A375 (cell line): ENCODE data around the gene ACAD9. TPM values are rescaled to one million over a fixed set of nuclear protein-coding genes. Genes with fewer than 3 reads are reported as not detected.

Experiments used
- small RNA-seq: library from RNA; depleted of rRNA; stranded (forward); fragments of <200 nt; gene quantifications from one replicate; pipeline ENCODE3, GENCODE V24; 2014
- total RNA-seq: library from RNA; depleted of rRNA; stranded (reverse); fragments of >200 nt; shearing (Covaris generic); gene quantifications from 2 replicates; pipeline ENCODE4 v1.2.3, GENCODE V29; 2014; rRNA removed

Gene ACAD9
- total RNA-seq: 37.2 and 41.0 TPM in 2 replicates

GRCh38 chr3:128879125-128879969 lies at the start of gene ACAD9:
TSS of gene ACAD9 (plus strand) at chr3:128879620. CDS start at chr3:128879692, 72 bp downstream.

Small RNA genes lying within 50 kb of the gene (small RNA-seq; reads per million reads assigned to genes)
- gene AC112484.4: not detected

Other genes starting within 250 kb of the ACAD9 start
- 200 and 209 TPM in 2 replicates for gene RPN1, start 228.8 kb upstream of the ACAD9 start, total RNA-seq
- 60.3 and 88.0 TPM in 2 replicates for gene RAB7A, start 153.4 kb upstream of the ACAD9 start, total RNA-seq
- 0.61 TPM in 1 of 2 replicates, not detected in the other for gene CFAP92, start 114.5 kb downstream of the ACAD9 start, total RNA-seq
- 0.23 TPM in 1 of 2 replicates, not detected in the other for gene EFCC1, start 121.7 kb downstream of the ACAD9 start, total RNA-seq
- gene GP9, start 181.2 kb downstream of the ACAD9 start, total RNA-seq: not detected in 2 replicates
- gene RAB43, start 242.2 kb downstream of the ACAD9 start, total RNA-seq: 6.2 and 12.6 TPM in 2 replicates